ENCODE results near the gene REV1. TPM values are rescaled to one million over a fixed set of nuclear protein-coding genes. Genes with fewer than 3 reads are reported as not detected.

REV1 gene
- total RNA-seq, 1 experiment from 2014 or later, result 49.0 TPM

DNA sequence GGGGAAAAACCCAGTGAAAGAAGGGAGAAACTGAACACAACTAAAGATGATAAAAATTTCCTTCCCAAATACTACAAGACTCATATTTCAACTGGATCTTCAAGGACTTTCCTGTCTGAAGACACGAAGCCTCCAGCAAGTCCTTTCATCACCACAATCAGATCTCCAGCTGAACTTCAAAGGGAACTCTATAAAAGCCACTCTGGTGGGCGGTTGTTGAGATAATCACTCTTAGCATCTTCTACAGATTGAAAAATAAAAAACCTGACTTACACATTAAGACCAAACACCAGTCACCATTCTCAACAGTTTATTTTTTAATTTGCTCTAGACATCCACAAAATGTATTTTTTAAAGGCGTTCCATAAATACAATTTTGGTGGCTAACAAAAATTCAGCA lies 4.4 kb downstream of the REV1 start:
- CTCF ChIA-PET, result no interaction called here
- no peak for DNase-seq

DNA sequence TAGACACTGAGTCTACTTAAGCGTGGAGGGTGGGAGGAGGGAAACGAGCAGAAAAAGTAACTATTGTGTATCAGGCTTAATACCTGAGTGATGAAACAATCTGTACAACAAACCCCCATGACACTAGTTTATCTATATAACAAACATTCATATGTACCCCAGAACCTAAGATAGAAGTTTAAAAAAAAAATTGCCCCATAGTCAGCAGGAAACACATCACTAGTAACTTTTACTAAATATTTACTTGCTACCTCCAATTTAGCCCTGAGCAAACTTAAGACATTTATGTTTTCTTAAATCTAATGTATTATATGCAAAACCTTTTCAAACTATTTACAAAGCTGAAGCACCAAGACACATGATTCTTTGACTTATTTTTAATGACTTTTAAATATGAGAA lies 5.6 kb downstream of the REV1 start:
- H3K27ac Mint-ChIP-seq (ENCODE audit: unreplicated experiment), result no peak overlapping the region

More for the DNA sequence above, 4.4 kb downstream of the REV1 start:
- H3K27ac Mint-ChIP-seq (ENCODE audit: unreplicated experiment), result no peak overlapping the region
- no peaks in the 10 kb centered on the region for H3K27me3 Mint-ChIP-seq (ENCODE audit: unreplicated experiment)
- peaks cover 29% of the 10 kb centered on the region for H3K36me3 Mint-ChIP-seq (ENCODE audit: insufficient read depth, unreplicated experiment)
- BruUV-seq (replicated peaks), result no TSS peak
- no peaks in the 10 kb centered on the region for H3K9me3 Mint-ChIP-seq (ENCODE audit: low read depth, unreplicated experiment)
- no peak overlapping the region for H3K4me3 Mint-ChIP-seq (ENCODE audit: low read depth, unreplicated experiment)
- TF ChIP-seq, protein P1, sequence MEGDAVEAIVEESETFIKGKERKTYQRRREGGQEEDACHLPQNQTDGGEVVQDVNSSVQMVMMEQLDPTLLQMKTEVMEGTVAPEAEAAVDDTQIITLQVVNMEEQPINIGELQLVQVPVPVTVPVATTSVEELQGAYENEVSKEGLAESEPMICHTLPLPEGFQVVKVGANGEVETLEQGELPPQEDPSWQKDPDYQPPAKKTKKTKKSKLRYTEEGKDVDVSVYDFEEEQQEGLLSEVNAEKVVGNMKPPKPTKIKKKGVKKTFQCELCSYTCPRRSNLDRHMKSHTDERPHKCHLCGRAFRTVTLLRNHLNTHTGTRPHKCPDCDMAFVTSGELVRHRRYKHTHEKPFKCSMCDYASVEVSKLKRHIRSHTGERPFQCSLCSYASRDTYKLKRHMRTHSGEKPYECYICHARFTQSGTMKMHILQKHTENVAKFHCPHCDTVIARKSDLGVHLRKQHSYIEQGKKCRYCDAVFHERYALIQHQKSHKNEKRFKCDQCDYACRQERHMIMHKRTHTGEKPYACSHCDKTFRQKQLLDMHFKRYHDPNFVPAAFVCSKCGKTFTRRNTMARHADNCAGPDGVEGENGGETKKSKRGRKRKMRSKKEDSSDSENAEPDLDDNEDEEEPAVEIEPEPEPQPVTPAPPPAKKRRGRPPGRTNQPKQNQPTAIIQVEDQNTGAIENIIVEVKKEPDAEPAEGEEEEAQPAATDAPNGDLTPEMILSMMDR (IDR thresholded peaks at IDR 0.05; ENCODE audit: unreplicated experiment), result no peak
- peaks cover 26% of the 10 kb centered on the region for H3K4me1 Mint-ChIP-seq (ENCODE audit: low read depth, unreplicated experiment)
- intact Hi-C loops (cut with micrococcal nuclease; ENCODE audit: unreplicated experiment), result loop anchor here (5.0 kb wide), 1 partner anchor 303 kb away; the partner anchor contains the start of genes MITD1 and MRPL30

DNA sequence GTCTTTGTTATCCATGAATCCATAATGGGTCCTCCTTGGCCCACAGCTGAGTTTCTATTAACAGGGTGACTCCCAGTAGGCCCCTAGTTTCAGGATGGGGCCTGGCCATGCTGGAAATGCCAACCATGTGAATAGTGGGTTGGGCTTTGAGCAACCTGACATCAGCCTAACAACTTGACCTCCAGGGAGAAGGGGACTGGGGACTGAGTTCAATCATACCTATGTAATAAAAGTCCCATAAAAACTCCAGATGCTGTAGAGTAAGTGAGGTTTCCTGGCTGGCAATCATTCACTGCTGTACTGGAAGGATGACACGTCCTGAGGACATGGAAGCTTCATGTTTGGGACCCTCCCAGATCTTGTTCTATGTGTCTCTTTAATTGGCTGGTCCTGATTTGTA lies 7.9 kb downstream of the REV1 start:
- peaks cover 17% of the 10 kb centered on the region for H3K4me1 Mint-ChIP-seq (ENCODE audit: low read depth, unreplicated experiment)
- no TSS peak for BruUV-seq (replicated peaks)
- CTCF ChIA-PET, result no interaction called here
- intact Hi-C loops (cut with micrococcal nuclease; ENCODE audit: unreplicated experiment), result no loop called here
- H3K27me3 Mint-ChIP-seq (ENCODE audit: unreplicated experiment), result no peaks in the 10 kb centered on the region
- DNase-seq, result no peak
- no peaks in the 10 kb centered on the region for H3K9me3 Mint-ChIP-seq (ENCODE audit: low read depth, unreplicated experiment)
- no peak overlapping the region for H3K27ac Mint-ChIP-seq (ENCODE audit: unreplicated experiment)
- peaks cover 5% of the 10 kb centered on the region for H3K36me3 Mint-ChIP-seq (ENCODE audit: insufficient read depth, unreplicated experiment)
- H3K4me3 Mint-ChIP-seq (ENCODE audit: low read depth, unreplicated experiment), result no peak overlapping the region
- TF ChIP-seq, protein P1 (IDR thresholded peaks at IDR 0.05; ENCODE audit: unreplicated experiment), result no peak

More for the DNA sequence above, 5.6 kb downstream of the REV1 start:
- no peaks in the 10 kb centered on the region for H3K27me3 Mint-ChIP-seq (ENCODE audit: unreplicated experiment)
- CTCF ChIA-PET, result no interaction called here
- DNase-seq, result no peak
- H3K36me3 Mint-ChIP-seq (ENCODE audit: insufficient read depth, unreplicated experiment), result peaks cover 18% of the 10 kb centered on the region
- TF ChIP-seq, protein P1 (IDR thresholded peaks at IDR 0.05; ENCODE audit: unreplicated experiment), result no peak
- H3K4me3 Mint-ChIP-seq (ENCODE audit: low read depth, unreplicated experiment), result no peak overlapping the region
- BruUV-seq (replicated peaks), result no TSS peak
- H3K4me1 Mint-ChIP-seq (ENCODE audit: low read depth, unreplicated experiment), result peaks cover 26% of the 10 kb centered on the region
- no peaks in the 10 kb centered on the region for H3K9me3 Mint-ChIP-seq (ENCODE audit: low read depth, unreplicated experiment)
- intact Hi-C loops (cut with micrococcal nuclease; ENCODE audit: unreplicated experiment), result no loop called here

DNA sequence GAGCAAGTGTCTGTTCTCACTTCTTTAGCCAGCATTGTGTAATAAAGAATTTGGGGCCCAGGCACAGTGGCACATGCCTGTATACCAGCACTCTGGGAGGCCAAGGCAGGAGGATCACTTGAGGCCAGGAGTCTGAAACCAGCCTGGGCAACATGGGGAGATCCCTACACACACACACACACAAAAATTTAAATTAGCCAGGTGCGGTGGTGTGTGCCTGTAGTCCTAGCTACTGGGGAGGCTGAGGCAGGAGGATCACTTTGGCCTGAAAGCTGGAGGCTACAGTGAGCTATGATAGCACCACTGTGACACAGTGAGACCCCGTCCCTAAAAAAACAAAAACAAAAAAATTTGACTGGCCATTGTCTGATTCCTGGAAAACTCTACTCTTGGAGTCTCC lies 8.3 kb downstream of the REV1 start:
- Mint-ChIP-seq H3K4me1 (ENCODE audit: low read depth, unreplicated experiment) (peaks cover 13% of the 10 kb centered on the region), H3K4me3 (ENCODE audit: low read depth, unreplicated experiment) (no peak overlapping the region), H3K36me3 (ENCODE audit: insufficient read depth, unreplicated experiment) (peaks cover 5% of the 10 kb centered on the region), H3K9me3 (ENCODE audit: low read depth, unreplicated experiment) (no peaks in the 10 kb centered on the region), H3K27ac (ENCODE audit: unreplicated experiment) (no peak overlapping the region), H3K27me3 (ENCODE audit: unreplicated experiment) (no peaks in the 10 kb centered on the region)
- no peak for DNase-seq
- BruUV-seq (replicated peaks), result no TSS peak
- intact Hi-C loops (cut with micrococcal nuclease; ENCODE audit: unreplicated experiment), result no loop called here
- CTCF ChIA-PET, result no interaction called here
- TF ChIP-seq, protein P1 (IDR thresholded peaks at IDR 0.05; ENCODE audit: unreplicated experiment), result no peak

All from Calu3 (cell line).